ENCODE results near the gene RXFP3.

Gene RXFP3

DNA sequence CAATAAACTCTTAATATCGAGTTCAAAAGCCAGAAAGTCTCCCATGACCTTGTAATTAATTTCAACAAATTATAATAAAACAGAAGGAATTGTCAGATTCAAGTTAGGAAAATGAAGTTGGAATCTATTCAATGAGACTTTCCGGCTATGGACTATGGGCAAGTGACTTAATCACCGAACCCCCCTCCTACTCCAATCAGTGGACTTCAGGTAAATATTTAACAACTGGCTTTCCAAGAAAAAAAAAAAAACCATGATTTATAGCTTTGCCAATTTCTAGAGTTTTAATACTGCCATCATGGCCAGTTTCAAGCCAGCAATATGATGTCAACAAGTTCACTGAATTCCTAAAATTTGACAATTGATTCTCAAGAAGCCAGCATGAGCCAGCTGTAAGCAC lies 43.8 kb downstream of the RXFP3 start:
- no peak for DNase-seq (ENCODE audit: low read depth in 2 of 3, low spot score in 1 of 3)

DNA sequence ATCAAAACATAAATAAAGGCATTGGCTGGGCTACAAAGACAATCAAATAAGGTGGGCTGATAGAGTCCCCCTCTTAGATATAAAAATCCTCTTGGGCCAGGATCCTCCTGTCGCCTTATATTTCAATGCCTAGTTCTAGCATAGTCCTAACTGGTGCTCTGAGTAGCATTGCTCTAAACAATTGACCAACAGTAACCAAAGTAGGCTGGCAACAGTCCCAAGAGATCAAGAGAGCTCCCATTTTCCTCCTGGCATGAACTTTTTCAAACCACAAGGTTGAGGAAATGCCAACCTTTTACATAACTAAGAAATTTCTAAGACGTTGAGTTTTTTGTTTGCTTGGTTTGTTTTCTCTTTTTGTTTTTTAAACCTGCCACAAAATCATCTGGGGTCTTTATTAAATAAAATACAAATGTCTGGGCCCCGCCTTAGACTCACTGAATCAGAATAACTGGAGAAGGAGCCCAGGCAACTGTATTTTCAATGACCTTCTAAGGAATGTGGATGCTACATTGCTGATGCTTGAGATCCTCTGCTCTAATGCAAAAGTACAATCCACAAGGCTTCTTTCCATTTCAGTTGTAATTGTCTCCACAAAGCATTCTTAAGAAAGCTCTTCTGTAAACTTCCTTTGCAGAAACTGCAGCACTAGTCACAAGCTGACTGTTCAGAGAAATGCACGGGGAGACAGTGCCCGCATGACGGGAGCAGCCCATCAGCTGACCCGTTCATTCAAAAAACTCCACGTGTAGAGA lies 45.4 kb downstream of the RXFP3 start:
- no peak for DNase-seq (ENCODE audit: low read depth in 2 of 3, low spot score in 1 of 3)

DNA sequence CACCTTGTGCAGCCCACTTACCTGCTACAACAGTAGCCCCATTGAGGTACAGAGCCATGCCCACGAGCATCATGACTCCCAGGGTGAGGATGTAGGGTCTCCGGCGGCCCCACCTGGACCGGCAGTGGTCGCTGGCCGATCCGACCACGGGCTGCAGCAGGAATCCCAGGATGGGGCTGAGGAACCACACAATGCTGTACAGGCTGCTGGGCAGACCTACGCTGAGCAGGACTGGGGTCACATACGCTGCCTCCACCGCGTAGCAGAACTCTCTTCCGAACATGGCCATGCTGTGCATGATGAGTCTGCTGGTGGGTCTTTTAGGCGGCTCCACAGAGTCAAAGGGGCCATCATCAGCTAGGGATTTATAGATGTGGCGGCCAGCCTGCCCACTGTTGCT lies 48.0 kb downstream of the RXFP3 start:
- DNase-seq (ENCODE audit: low read depth in 2 of 3, low spot score in 1 of 3): no peak

DNA sequence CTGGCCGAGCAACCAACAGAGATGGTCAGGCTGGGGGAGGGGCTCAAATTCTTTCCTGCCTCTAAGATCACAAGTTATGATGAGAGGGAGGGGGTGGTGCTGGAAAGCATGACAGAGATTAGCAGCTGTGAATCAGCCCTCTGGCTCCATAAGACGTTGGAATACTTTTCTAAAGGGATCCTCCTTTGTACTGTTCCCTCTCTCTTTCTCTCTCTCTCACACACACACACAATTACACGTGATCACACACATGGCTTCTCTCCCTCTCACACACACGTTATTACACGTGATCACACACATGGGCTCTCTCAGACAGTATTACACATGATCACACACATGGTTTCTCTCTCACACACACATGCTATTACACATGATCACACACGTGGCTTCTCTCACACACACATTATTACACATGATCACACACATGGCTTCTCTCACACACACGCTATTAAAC lies 48.5 kb downstream of the RXFP3 start, which contains the start of gene SLC45A2:
Gene SLC45A2 (minus strand): TSS at position 23 of the 454 bp plus-strand sequence. CDS start 110 bp downstream, outside the sequence.
- DNase-seq (ENCODE audit: low read depth in 2 of 3, low spot score in 1 of 3): no peak

- no peak for DNase-seq (ENCODE audit: low read depth in 2 of 3, low spot score in 1 of 3)
These were observed 49.3 kb downstream of the RXFP3 start for GRCh38 chr5:33985447-33985846.
